ENCODE measurements around the gene DNAJA4.

DNA sequence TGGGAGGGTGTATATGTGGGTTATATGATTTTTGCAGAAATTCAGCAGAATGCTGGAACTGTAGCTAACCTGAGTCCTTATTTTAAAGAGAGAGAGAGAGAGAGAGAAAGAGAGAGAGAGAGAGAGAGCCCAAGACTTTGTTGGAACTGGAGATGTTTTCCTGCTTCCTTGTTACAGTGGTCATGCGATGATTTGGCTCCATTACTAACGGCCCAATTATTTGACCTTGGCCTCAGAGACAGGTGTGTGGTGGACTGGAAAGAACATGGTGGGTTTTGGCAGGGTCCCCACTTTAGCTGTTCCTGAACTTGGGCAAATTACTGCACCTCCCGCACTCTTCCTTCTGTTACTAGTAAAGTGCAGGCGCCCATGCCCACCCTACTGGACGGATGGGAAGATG, 15.2 kb upstream of the DNAJA4 start:
- TF ChIP-seq CTCF (conservative IDR thresholded peaks at IDR 0.05 in 1 of 2, IDR thresholded peaks at IDR 0.05 in 1 of 2; ENCODE audit: extremely low read depth in 1 of 2, insufficient read depth in 1 of 2, low read depth in 1 of 2, low read length in 2 of 2) (no peak), EZH2 (IDR thresholded peaks at IDR 0.05; ENCODE audit: borderline replicate concordance, low read length) (no peak)

Measured in mammary epithelial cell (primary cell).